Cardiac muscle cell (in vitro differentiated cells and primary cell): Measurements from ENCODE around the gene AHRR. TPM values are rescaled to one million over a fixed set of nuclear protein-coding genes. Genes with fewer than 3 reads are reported as not detected.

Experiments
- DNase-seq, 2 donors: peaks; one replicate each; pipeline versions ENCODE4 v3.0.0 to v3.0.0-alpha.2; 2010 to 2017; ENCODE audit warnings: low read depth in 1 of 2, low spot score in 1 of 2
- H3K27ac ChIP-seq: fragments of 200-600 bp; sonication (generic); 2 replicates; pipeline ENCODE4 v1.5.1; 2016
- H3K27me3 ChIP-seq: fragments of 200-600 bp; sonication (generic); 2 replicates; pipeline ENCODE4 v1.6.0; 2016; ENCODE audit warnings: control low read depth
- H3K36me3 ChIP-seq: fragments of 200-600 bp; sonication (generic); 2 replicates; pipeline ENCODE4 v1.5.1; 2016; ENCODE audit warnings: control low read depth
- H3K4me1 ChIP-seq: fragments of 200-600 bp; sonication (generic); 2 replicates; pipeline ENCODE4 v1.8.1; 2017; ENCODE audit warnings: low read depth, mild to moderate bottlenecking, mixed run types
- H3K4me3 ChIP-seq: fragments of 200-600 bp; sonication (generic); 2 replicates; pipeline ENCODE4 v1.5.1; 2016; ENCODE audit warnings: mild to moderate bottlenecking
- H3K9me3 ChIP-seq: fragments of 200-600 bp; sonication (generic); 2 replicates; pipeline ENCODE4 v1.5.1; 2017; ENCODE audit warnings: low read depth, mild to moderate bottlenecking, control low read depth
- polyA plus RNA-seq: library from polyadenylated mRNA; unstranded; fragments of >200 nt; fragmentation: Nextera tagmentation; extraction: Ambion mirVana; gene quantifications from 2 replicates; pipeline ENCODE4 v1.2.1, GENCODE V29; 2016
- total RNA-seq: library from RNA; depleted of rRNA; stranded (reverse); fragments of >200 nt; gene quantifications from 2 replicates; pipeline ENCODE4 v1.2.3, GENCODE V29; 2016
- TF ChIP-seq, protein P1 (sequence below): IDR thresholded peaks from 2 replicates; pipeline ENCODE4 v1.5.1; 2012; ENCODE audit warnings: low read depth, mild to moderate bottlenecking, low read length

AHRR gene
- total and polyA plus RNA-seq, 2 experiments from 2014 or later, result 0.99 to 1.4 TPM

- TF ChIP-seq, protein P1, sequence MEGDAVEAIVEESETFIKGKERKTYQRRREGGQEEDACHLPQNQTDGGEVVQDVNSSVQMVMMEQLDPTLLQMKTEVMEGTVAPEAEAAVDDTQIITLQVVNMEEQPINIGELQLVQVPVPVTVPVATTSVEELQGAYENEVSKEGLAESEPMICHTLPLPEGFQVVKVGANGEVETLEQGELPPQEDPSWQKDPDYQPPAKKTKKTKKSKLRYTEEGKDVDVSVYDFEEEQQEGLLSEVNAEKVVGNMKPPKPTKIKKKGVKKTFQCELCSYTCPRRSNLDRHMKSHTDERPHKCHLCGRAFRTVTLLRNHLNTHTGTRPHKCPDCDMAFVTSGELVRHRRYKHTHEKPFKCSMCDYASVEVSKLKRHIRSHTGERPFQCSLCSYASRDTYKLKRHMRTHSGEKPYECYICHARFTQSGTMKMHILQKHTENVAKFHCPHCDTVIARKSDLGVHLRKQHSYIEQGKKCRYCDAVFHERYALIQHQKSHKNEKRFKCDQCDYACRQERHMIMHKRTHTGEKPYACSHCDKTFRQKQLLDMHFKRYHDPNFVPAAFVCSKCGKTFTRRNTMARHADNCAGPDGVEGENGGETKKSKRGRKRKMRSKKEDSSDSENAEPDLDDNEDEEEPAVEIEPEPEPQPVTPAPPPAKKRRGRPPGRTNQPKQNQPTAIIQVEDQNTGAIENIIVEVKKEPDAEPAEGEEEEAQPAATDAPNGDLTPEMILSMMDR, result no peak
- Histone ChIP-seq H3K4me3 (no peak overlapping the region), H3K36me3 (no peaks in the 10 kb centered on the region), H3K27me3 (no peaks in the 10 kb centered on the region), H3K27ac (no peak overlapping the region), H3K9me3 (no peaks in the 10 kb centered on the region), H3K4me1 (no peaks in the 10 kb centered on the region)
- DNase-seq, result no peak
Measured at GRCh38 chr5:421901-422300, 100.4 kb downstream of the AHRR start.

GRCh38 chr5:422323-423232 lies 101.1 kb downstream of the AHRR start:
- Histone ChIP-seq H3K27me3 (no peaks in the 10 kb centered on the region), H3K27ac (peak overlapping the region; percentile 57), H3K4me3 (no peak overlapping the region), H3K36me3 (no peaks in the 10 kb centered on the region), H3K4me1 (no peaks in the 10 kb centered on the region), H3K9me3 (no peaks in the 10 kb centered on the region)
- DNase-seq, result no peak
- TF ChIP-seq, protein P1, result no peak

DNA sequence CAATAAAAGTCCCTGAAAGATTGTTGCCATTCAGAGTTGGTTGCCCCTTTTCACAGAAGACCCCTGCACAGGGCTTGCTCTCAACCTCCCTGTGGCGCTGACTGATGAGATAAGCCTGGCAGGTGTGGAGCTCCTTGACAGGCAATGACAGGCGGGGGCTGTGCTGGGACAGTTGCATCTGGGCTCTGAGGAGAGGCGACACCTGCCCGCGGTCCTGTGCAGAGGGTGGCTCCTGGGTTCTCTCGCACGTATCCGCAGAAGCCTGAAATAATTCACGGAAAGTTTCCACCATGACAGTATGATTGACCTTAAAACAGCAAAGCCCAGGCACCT lies 101.7 kb downstream of the AHRR start:
- no peaks in the 10 kb centered on the region for H3K27me3 ChIP-seq
- H3K27ac ChIP-seq, result peak overlapping the region; percentile 57
- DNase-seq, result no peak
- no peaks in the 10 kb centered on the region for H3K4me1 ChIP-seq
- TF ChIP-seq, protein P1, result no peak
- H3K9me3 ChIP-seq, result no peaks in the 10 kb centered on the region
- no peak overlapping the region for H3K4me3 ChIP-seq
- H3K36me3 ChIP-seq, result no peaks in the 10 kb centered on the region

- no peak overlapping the region for H3K27ac ChIP-seq
- H3K27me3 ChIP-seq, result no peaks in the 10 kb centered on the region
- DNase-seq, result no peak
- no peaks in the 10 kb centered on the region for H3K36me3 ChIP-seq
- no peaks in the 10 kb centered on the region for H3K9me3 ChIP-seq
- H3K4me1 ChIP-seq, result no peaks in the 10 kb centered on the region
- TF ChIP-seq, protein P1, result no peak
- no peak overlapping the region for H3K4me3 ChIP-seq
Measured at GRCh38 chr5:423626-424261, 102.2 kb downstream of the AHRR start.

DNA sequence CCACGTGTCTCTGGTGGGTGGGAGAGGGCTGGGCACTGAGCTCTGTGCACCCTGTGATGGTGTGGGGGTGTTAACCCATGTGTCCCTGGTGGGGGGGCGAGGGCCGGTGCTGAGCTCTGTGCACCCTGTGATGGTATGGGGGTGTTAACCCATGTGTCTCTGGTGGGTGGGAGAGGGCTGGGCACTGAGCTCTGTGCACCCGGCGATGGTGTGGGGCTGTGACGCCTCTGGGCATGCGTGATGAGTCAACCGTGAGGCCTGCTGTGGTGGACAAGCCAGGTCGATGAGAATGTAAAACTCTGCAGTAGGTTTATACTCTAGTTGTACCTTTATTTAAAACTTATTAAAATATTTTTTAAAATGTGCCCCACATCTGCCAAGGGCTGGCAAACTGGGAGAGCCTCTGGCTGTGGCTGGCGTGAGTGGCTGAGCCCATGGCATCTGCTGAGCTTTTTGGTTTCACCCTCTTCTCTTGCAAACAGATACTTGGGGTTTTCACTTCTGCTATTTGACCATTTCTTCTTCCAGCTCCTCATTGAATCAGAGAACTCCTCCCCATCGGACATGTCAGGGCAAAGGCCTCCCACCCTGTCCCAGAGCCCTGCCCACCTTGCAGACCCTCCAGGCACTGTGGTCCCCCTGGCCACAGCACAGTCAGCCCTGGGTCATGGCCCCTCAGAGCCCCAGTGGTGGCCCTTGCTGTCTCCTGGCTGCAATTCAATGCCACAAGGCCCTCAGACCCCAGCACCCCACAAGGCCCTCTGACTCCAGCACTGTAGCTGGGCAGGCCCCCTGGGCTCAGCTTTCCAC lies 103.0 kb downstream of the AHRR start:
- TF ChIP-seq, protein P1, result no peak
- H3K4me1 ChIP-seq, result no peaks in the 10 kb centered on the region
- H3K27ac ChIP-seq, result no peak overlapping the region
- no peaks in the 10 kb centered on the region for H3K27me3 ChIP-seq
- H3K4me3 ChIP-seq, result no peak overlapping the region
- H3K9me3 ChIP-seq, result no peaks in the 10 kb centered on the region
- DNase-seq, result no peak
- H3K36me3 ChIP-seq, result no peaks in the 10 kb centered on the region
